Uterus (tissue), 4 donors: ENCODE measurements around the gene ZBTB20. TPM values are rescaled to one million over a fixed set of nuclear protein-coding genes. Genes with fewer than 3 reads are reported as not detected.

Experiments used
- DNase-seq, 2 donors: peaks; one replicate each; pipeline ENCODE4 v3.0.0-alpha.2; 2019 to 2020
- H3K27ac ChIP-seq, 2 donors: fragments of 200-600 bp; sonication (generic); 1 replicate in 1 of 2; 2 replicates in 1 of 2; pipeline ENCODE4 v1.5.1; 2016 to 2018
- H3K27me3 ChIP-seq, 2 donors: fragments of 200-600 bp; sonication (generic); one replicate each; pipeline ENCODE4 v1.5.1; 2018 to 2019; ENCODE audit warnings: control low read depth in 1 of 2
- H3K36me3 ChIP-seq, 2 donors: fragments of 200-600 bp; sonication (generic); one replicate each; pipeline ENCODE4 v1.5.1; 2019; ENCODE audit warnings: control low read depth in 1 of 2
- H3K4me1 ChIP-seq, 2 donors: fragments of 200-600 bp; sonication (generic); one replicate each; pipeline ENCODE4 v1.5.1; 2018 to 2019; ENCODE audit warnings: control low read depth in 1 of 2
- H3K4me3 ChIP-seq, 2 donors: fragments of 200-600 bp; sonication (generic); 1 replicate in 1 of 2; 2 replicates in 1 of 2; pipeline ENCODE4 v1.5.1; 2018 to 2019; ENCODE audit warnings: mild to moderate bottlenecking in 1 of 2
- H3K9me3 ChIP-seq, 2 donors: fragments of 200-600 bp; sonication (generic); one replicate each; pipeline ENCODE4 v1.5.1; 2019; ENCODE audit warnings: control low read depth in 1 of 2
- CTCF ChIP-seq, 4 experiments: fragments of 200-600 bp in 2 of 4; fragments of 450-650 bp in 2 of 4; sonication (generic) in 2 of 4; IDR thresholded peaks; one replicate each; pipeline ENCODE4 v1.5.1; 2016 to 2019; ENCODE audit warnings: antibody characterized with exemption in 4 of 4, mild to moderate bottlenecking in 2 of 4, moderate library complexity in 1 of 4
- POLR2A ChIP-seq, 2 donors: fragments of 450-650 bp; IDR thresholded peaks; one replicate each; pipeline ENCODE4 v1.6.1; 2016; ENCODE audit warnings: antibody characterized with exemption in 2 of 2, mild to moderate bottlenecking in 1 of 2, moderate library complexity in 1 of 2
- intact Hi-C: fragments of 100-400 bp; cut with DNase I; formaldehyde crosslinking; loops from one replicate; pipeline ENCODE4 v1.15.1; 2023; ENCODE audit warnings: low total_unique reads
- total RNA-seq, 4 donors: library from RNA; depleted of rRNA in 3 of 4; stranded (reverse); fragments of >200 nt in 3 of 4; gene quantifications; one replicate each; pipeline versions ENCODE4 v1.1.0 to v1.2.4, GENCODE V29; 2014 to 2023
- donor health status: DM: yes; HTN: yes; CAD: no.

ZBTB20 gene
- total RNA-seq, 4 donors from 2014 or later: 35.6 to 157 (median 85.1) TPM

GRCh38 chr3:114293838-114294535 lies 853.1 kb downstream of the ZBTB20 start, which contains the start of gene TIGIT:
TIGIT (plus strand) TSS chr3:114294028; CDS start chr3:114294062, 34 bp downstream.
- no peaks in the 10 kb centered on the region for H3K27me3 ChIP-seq
- intact Hi-C loops: no loop called here
- H3K4me3 ChIP-seq: no peak within 1 kb of the TSS
- no peak within 1 kb of the TSS for H3K27ac ChIP-seq
- H3K36me3 ChIP-seq: no peaks in the 10 kb centered on the region
- no peaks in the 10 kb centered on the region for H3K4me1 ChIP-seq
- H3K9me3 ChIP-seq: no peaks in the 10 kb centered on the region
- TF ChIP-seq POLR2A (IDR thresholded peaks at IDR 0.05) (no peak), CTCF (IDR thresholded peaks at IDR 0.05) (no peak)
- DNase-seq: no peak

GRCh38 chr3:114290911-114291901 lies 855.9 kb downstream of the ZBTB20 start:
- peak in 2 of 4 experiments; percentile 31 to 47 for TF ChIP-seq CTCF (IDR thresholded peaks at IDR 0.05)
- TF ChIP-seq POLR2A (IDR thresholded peaks at IDR 0.05): no peak
- no peaks in the 10 kb centered on the region for H3K4me1 ChIP-seq
- H3K27ac ChIP-seq: no peak overlapping the region
- no peak overlapping the region for H3K4me3 ChIP-seq
- H3K27me3 ChIP-seq: no peaks in the 10 kb centered on the region
- no peaks in the 10 kb centered on the region for H3K9me3 ChIP-seq
- peak; percentile 33 to 41 for DNase-seq
- intact Hi-C loops: no loop called here
- H3K36me3 ChIP-seq: no peaks in the 10 kb centered on the region

GRCh38 chr3:114286266-114286665 lies 860.8 kb downstream of the ZBTB20 start:
- no peaks in the 10 kb centered on the region for H3K27me3 ChIP-seq
- H3K4me1 ChIP-seq: no peaks in the 10 kb centered on the region
- intact Hi-C loops: no loop called here
- H3K27ac ChIP-seq: no peak overlapping the region
- TF ChIP-seq CTCF (IDR thresholded peaks at IDR 0.05) (no peak), POLR2A (IDR thresholded peaks at IDR 0.05) (no peak)
- DNase-seq: no peak
- H3K36me3 ChIP-seq: no peaks in the 10 kb centered on the region
- no peak overlapping the region for H3K4me3 ChIP-seq
- no peaks in the 10 kb centered on the region for H3K9me3 ChIP-seq

- Histone ChIP-seq H3K27ac (no peak overlapping the region), H3K4me1 (no peaks in the 10 kb centered on the region), H3K9me3 (no peaks in the 10 kb centered on the region), H3K27me3 (no peaks in the 10 kb centered on the region), H3K4me3 (no peak overlapping the region), H3K36me3 (no peaks in the 10 kb centered on the region)
- intact Hi-C loops: no loop called here
- no peak for DNase-seq
- TF ChIP-seq POLR2A (IDR thresholded peaks at IDR 0.05): no peak
- no peak for TF ChIP-seq CTCF (IDR thresholded peaks at IDR 0.05)
Observed at GRCh38 chr3:114285648-114286230, 861.3 kb downstream of the ZBTB20 start.
